Ishikawa (cell line): ENCODE measurements around the gene ITGA1.

Source experiments
- CEBPB ChIP-seq: IDR thresholded peaks from 2 replicates; pipeline ENCODE4 v1.6.1; 2012
- CREB1 ChIP-seq: IDR thresholded peaks from 2 replicates; pipeline ENCODE4 v1.6.1; 2012; ENCODE audit warnings: low read depth
- EGR1 ChIP-seq: IDR thresholded peaks from 2 replicates; pipeline ENCODE4 v1.6.1; 2012
- EP300 ChIP-seq: IDR thresholded peaks from 2 replicates; pipeline ENCODE4 v1.6.1; 2012; ENCODE audit warnings: borderline replicate concordance
- FOXM1 ChIP-seq: IDR thresholded peaks from 2 replicates; pipeline ENCODE4 v1.6.1; 2012; ENCODE audit warnings: low read depth, borderline replicate concordance
- NFIC ChIP-seq: IDR thresholded peaks from 2 replicates; pipeline ENCODE4 v1.6.1; 2012
- RAD21 ChIP-seq: IDR thresholded peaks from 2 replicates; pipeline ENCODE4 v1.6.1; 2012; ENCODE audit warnings: low read depth
- TAF1 ChIP-seq: IDR thresholded peaks from 2 replicates; pipeline ENCODE4 v1.6.1; 2012; ENCODE audit warnings: low read depth, mild to moderate bottlenecking
- TCF12 ChIP-seq: IDR thresholded peaks from 2 replicates; pipeline ENCODE4 v1.6.1; 2012; ENCODE audit warnings: low read depth
- TEAD4 ChIP-seq: IDR thresholded peaks from 2 replicates; pipeline ENCODE4 v1.6.1; 2012
- YY1 ChIP-seq: IDR thresholded peaks from 2 replicates; pipeline ENCODE4 v1.6.1; 2012; ENCODE audit warnings: low read depth
- ZBTB7A ChIP-seq: IDR thresholded peaks from 2 replicates; pipeline ENCODE4 v1.6.1; 2012; ENCODE audit warnings: low read depth
- TF ChIP-seq, protein P1 (sequence below): IDR thresholded peaks from 2 replicates; pipeline ENCODE4 v1.6.1; 2012
- TF ChIP-seq, protein P2 (sequence below): IDR thresholded peaks from 2 replicates; pipeline ENCODE4 v1.6.1; 2012; ENCODE audit warnings: low read depth, mild to moderate bottlenecking
- TF ChIP-seq, protein P3 (sequence below): IDR thresholded peaks from 2 replicates; pipeline ENCODE4 v1.6.1; 2012

ITGA1 gene

DNA sequence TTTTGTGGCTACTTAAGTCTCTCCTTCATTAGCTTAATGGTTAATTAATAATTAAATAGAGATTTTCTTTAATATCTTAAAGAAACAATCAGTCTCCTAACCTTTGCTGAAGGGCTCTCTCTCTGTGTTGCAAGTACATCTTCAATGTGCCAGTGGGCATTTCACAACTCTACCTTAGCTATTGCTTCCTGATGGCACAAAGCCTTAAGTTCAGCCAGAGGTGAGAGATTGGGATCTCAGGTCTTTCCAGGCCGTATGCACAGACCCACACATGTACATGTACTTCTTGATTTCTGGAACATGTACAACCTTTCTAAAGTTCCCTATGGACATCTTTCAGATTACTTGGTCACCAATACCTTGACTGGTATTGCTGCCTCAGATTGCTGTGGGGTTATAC is 8.9 kb upstream of the ITGA1 start:
- TF ChIP-seq RAD21 (no peak), ZBTB7A (no peak)

- TF ChIP-seq, protein P1, sequence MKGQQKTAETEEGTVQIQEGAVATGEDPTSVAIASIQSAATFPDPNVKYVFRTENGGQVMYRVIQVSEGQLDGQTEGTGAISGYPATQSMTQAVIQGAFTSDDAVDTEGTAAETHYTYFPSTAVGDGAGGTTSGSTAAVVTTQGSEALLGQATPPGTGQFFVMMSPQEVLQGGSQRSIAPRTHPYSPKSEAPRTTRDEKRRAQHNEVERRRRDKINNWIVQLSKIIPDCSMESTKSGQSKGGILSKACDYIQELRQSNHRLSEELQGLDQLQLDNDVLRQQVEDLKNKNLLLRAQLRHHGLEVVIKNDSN = no peak
- TF ChIP-seq EGR1 = no peak
- no peak for TF ChIP-seq TAF1
These were observed 8.5 kb upstream of the ITGA1 start for GRCh38 chr5:52779213-52779612.

DNA sequence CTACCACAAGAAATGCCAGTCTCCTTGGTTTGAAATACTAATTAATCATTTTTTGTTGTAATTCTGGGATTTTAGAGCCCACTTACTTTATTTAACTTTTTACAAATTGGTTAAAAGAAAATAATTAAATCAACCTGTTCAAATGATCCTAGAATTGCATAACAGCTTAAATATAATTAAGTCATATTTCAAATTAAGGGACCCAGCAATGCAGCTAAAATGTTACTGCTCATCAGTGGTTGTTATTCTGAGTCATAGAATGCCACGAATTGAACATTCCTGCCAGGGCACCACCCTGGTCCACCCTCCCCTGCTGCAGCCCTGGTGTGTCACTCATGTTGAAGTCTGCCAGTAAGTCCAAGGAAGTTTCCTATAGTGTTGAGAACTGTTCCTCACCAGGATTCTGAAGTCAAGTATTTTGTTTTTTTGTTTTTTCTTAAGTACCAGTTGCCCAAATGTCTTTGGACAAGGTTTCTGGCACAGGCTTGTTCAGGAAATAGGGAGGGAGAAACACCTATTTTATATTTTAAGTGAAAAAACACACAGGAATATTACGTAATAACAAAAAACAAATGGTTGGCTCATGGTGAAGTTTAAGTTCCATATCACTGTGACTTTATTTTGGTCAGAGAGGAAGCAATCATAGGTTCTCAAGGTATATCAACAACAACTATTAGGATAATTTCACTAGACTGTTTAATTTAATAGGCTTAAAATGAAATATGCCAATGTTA is 4.3 kb upstream of the ITGA1 start:
- TF ChIP-seq CEBPB = 0 out of 2 replicates have a peak, but pooled peaks have one; percentile 35
- no peak for TF ChIP-seq EGR1

DNA sequence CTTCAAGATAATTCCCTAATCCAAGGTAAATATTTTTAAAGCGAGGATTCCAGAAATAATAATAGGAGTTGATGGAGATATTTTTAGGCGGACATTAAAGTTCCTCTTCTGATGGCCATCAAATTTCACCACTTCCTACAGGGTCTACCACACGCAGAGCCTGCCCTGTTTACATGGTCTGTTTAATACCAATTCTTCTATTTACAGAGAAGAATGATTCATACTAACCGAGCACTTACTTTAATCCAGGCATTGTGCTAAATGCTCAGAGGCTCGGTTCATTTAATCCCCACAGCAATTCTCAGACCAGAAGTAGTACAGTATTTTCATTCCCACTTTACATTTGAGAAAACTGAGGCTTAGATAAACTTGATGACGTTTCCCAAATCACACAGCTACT is 3.0 kb upstream of the ITGA1 start:
- TF ChIP-seq TCF12 (no peak), YY1 (no peak), RAD21 (no peak), CREB1 (no peak), CEBPB (no peak), EGR1 (no peak), EP300 (no peak), NFIC (no peak), TAF1 (no peak), ZBTB7A (no peak), FOXM1 (no peak), TEAD4 (no peak)
- TF ChIP-seq, protein P2, sequence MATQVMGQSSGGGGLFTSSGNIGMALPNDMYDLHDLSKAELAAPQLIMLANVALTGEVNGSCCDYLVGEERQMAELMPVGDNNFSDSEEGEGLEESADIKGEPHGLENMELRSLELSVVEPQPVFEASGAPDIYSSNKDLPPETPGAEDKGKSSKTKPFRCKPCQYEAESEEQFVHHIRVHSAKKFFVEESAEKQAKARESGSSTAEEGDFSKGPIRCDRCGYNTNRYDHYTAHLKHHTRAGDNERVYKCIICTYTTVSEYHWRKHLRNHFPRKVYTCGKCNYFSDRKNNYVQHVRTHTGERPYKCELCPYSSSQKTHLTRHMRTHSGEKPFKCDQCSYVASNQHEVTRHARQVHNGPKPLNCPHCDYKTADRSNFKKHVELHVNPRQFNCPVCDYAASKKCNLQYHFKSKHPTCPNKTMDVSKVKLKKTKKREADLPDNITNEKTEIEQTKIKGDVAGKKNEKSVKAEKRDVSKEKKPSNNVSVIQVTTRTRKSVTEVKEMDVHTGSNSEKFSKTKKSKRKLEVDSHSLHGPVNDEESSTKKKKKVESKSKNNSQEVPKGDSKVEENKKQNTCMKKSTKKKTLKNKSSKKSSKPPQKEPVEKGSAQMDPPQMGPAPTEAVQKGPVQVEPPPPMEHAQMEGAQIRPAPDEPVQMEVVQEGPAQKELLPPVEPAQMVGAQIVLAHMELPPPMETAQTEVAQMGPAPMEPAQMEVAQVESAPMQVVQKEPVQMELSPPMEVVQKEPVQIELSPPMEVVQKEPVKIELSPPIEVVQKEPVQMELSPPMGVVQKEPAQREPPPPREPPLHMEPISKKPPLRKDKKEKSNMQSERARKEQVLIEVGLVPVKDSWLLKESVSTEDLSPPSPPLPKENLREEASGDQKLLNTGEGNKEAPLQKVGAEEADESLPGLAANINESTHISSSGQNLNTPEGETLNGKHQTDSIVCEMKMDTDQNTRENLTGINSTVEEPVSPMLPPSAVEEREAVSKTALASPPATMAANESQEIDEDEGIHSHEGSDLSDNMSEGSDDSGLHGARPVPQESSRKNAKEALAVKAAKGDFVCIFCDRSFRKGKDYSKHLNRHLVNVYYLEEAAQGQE = no peak
- TF ChIP-seq, protein P3, sequence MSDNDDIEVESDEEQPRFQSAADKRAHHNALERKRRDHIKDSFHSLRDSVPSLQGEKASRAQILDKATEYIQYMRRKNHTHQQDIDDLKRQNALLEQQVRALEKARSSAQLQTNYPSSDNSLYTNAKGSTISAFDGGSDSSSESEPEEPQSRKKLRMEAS = no peak
- TF ChIP-seq, protein P1 = no peak

DNA sequence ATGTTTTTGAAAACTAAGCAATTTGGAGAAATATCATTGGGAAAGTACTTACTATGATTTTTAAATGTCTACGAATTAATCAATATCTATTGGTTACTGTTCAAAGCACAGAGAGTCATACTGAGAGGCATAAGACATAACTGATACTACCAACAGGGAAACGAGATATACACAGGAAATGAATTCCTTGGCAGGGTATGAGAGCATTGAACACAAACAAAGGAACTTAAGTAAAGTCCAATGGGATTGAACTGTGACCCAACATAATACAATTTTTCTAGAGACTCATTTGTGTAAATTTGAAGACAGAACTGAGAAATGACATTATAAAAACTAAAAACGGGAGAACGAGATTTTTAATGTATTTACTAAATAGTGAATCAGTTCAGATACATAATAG is 1.3 kb upstream of the ITGA1 start:
- TF ChIP-seq CEBPB = no peak
- TF ChIP-seq TEAD4 = no peak
- no peak for TF ChIP-seq EGR1
- TF ChIP-seq NFIC = no peak
- TF ChIP-seq TCF12 = no peak
- TF ChIP-seq ZBTB7A = no peak
- TF ChIP-seq, protein P1 = no peak
- no peak for TF ChIP-seq RAD21
- no peak for TF ChIP-seq TAF1
- TF ChIP-seq EP300 = no peak
- TF ChIP-seq, protein P3 = no peak
- TF ChIP-seq, protein P2 = no peak
- no peak for TF ChIP-seq YY1
- TF ChIP-seq FOXM1 = no peak

DNA sequence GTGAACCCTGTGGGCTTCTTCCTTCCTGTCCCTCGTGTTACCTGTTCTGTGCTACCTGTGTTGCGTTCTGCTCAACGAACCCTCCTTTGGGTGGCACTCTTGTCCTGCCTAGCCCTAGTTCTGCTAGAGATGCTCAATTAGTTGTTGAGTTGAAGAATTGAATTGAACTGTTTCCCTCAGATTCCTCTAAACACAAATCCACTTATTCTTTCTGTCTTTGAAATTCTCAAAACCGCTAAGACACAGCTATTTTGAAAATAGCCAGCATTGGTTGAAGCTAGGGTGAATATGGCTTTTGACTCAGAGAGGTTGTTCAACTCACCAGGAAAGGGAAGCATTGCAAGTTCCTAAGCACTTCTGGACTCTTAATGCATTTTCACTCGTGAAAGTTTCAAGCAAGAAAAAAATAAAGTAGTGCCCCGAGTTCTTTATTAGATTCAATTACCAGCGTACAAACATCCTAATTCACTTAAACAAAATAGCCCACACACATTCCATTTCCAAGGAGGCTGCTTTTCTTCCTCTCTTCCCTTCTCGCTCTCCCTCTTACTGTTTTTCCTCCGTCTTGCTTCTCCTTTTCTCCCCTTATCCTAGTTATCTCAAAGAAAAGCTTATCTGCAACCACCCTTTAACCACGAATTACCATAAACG is 642 bp upstream of the ITGA1 start:
- peak; percentile 94 for TF ChIP-seq RAD21
- TF ChIP-seq, protein P3 = 0 out of 2 replicates have a peak, but pooled peaks have one; percentile 12
- TF ChIP-seq TCF12 = no peak
